GM18526 (cell line): ENCODE results near the gene TSTD2.

Source experiments
- POLR2A ChIP-seq: IDR thresholded peaks from 3 replicates; pipeline ENCODE4 v1.6.1; 2011; ENCODE audit not compliant: insufficient read length; ENCODE audit errors: extremely low read depth

TSTD2 gene

DNA sequence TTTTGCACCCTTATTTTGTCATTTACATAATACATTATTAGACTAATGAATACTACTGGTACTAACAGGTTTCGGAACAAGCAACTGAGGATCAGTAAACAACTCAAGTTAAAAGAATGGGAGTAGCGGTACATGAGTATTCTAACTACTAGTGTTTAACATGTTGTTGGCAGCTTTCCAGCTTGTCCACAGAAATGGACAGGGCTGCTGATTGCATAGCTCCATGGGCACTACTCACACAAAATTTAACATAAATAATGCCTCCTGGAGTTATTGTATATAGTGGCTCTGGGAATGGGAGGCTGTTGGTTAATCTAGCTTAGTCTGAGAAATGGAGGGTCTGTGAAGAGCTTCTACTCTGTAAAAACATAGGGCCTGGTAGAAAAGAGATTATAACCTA is 7.2 kb upstream of the TSTD2 start:
- TF ChIP-seq POLR2A = no peak

DNA sequence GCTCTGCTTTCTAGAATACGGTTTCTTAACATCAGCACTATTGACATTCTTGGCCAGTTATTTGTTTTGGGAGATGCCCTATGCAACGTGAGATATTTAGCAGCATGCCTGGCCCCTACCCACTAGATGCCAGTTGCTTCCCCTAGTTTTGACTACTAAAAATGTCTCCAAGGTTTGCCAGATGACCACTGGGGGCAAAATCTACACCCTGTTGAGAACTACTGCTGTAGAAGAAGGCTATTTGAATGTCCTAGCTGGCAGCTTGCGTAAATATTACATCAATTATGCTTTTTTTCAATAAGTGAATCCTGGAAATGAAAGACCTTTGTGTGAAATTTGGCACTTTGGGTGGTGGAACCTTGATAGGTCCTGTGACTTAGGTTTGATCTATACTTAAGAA is 5.5 kb upstream of the TSTD2 start:
- TF ChIP-seq POLR2A = no peak

DNA sequence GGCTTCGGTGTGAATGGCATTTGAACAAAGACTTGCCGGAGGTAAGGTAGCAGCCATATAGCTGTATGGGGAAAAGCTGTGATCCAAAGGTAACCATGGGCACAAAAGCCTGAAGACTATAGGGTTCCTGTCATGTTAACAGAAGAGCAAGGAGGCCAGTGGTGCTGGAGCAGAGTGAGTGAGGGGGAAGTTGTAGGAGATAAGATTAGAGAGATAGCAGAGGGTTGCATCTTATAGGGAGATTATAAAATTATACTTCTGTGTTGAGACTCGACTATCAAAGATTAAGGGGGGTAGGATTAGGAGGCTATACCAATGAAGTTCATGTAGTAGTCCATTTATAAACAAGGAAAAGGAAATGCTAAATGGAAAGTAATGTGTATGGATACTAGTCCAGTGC is 3.7 kb upstream of the TSTD2 start:
- TF ChIP-seq POLR2A = no peak

DNA sequence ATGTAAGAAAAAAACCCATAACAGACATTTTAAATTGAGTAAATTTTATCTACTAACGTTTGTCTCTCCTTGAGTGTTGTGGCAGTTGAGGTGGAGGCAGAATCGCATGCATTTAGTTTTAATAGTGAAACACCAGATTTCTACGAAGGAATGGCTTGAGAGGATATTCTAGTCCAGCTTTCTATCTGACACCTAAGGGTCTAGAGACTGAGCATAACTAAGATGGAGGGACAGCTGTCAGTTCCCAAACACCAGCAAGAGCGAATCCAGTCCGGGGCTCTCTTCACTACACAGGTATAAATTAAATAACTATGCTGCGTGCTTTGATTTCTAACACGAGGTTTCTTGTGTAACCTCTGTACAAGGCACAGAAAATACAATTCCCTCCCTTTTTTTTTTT is 1.9 kb upstream of the TSTD2 start:
- no peak for TF ChIP-seq POLR2A

DNA sequence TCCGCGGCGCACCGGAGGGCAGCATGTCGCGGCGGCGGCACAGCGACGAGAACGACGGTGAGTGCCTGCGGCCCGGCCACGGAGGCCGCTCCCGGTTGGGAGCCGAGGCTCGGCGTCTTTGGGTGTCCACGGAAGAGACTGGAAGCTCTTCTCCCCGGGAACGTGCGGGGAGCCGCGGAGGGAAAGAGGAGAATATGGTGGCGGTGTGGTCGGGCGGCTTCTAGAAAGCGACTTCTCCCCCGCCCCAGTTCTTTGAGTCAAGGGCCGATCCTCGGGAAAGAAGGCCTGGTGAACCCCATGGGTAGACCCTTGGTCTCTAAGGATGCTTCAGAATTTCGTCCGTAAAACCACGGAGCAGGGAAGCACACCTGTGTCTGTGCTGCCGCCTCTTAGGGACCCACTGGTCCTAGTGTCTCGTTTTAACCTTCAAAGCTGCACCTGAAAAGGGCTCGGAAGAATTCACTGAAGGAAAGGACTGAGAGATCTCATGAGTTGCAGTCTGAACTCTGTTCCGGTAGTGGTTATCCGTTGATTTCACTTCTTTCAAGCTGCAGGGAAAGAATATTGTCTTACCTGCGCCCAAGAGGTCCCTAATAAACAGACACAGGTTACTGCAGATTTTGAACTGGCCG is 807 bp upstream of the TSTD2 start:
- TF ChIP-seq POLR2A = no peak

DNA sequence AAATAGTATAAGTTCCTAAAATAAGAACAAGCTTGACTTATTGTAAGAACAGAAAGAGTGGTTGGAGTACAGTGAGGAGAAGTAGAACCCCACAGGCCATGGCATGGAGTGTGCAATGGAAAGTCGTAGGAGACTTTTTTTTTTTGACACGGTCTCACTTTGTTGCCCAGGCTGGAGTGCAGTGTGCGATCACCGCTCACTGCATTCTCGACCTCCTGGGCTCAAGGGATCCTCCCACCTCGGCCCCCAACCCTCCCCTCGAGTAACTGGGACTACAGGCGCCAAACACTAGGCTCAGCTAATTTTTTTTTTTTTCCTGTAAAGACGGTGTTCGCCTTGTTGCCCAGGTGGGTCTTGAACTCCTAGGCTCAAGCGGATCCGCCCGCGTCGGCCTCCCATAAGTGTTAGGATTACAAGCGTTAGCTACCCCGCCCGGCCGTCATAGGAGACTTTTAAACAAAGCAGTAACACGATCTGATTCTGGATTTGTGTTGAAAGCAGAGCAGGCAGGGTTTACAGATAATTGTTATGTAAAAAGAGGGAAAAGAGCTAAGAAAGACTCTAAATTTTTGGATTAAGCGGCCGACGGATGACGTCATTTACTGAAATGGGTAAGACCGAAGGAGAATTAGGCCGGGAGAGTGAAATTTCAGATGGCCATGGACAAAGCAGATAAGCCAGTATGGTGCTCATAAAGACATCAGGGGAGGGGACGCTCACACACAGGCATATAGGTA is 752 bp downstream of the TSTD2 start:
- TF ChIP-seq POLR2A = no peak

DNA sequence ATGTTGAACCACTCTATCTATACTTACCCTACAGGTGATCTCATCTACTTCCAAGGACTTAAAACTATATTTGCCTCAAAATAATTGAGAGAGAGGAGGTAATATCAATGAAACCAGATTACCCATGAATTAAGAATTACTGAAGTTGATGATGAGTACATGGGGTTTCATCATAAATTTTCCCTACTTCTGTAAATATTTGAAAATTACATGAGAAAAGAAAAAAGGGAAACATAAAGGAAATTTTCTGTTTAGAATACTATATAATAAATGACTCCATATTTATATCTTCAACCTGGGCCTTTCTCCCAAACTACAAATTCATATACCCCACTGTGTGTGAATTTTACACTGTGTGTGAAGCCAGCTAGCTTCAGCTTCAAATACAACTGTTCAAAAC is 2.6 kb downstream of the TSTD2 start:
- TF ChIP-seq POLR2A = no peak

DNA sequence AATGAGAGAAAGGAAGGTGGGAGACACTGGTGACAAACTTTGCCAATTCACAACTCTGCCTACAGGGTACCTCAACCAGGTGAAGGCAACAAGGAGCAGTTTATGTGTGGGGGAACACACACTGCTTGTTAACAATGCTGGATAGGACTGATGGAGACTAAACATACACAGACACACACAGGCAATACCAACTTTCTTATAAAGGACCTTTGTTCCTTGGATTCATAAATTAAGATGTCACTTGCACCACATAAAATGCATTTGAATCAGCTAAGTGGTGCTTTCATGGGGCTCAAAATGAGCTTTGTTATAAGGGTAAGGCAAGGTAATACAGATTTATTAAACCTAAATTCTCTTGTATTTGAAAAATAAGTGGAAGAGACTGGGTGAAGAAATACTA is 4.0 kb downstream of the TSTD2 start:
- no peak for TF ChIP-seq POLR2A

DNA sequence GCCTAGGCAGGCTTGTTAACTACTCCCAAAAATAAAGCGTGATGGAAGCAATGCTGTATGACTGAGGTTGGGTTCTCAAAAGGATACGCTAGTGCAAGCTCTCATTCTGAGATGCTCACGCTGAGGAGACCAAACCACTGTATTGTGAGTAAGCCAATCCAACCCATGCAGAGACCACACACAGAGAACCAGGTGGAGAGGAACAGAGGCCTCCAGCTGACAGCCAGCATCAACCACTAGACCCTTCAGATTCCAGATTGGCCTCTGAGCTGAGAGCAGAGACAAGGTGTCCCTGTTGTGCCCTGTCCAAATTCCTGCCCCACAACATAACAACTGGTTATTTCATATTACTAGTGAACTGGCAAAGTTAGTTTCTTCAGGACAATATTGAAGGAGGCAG is 4.5 kb downstream of the TSTD2 start:
- no peak for TF ChIP-seq POLR2A

DNA sequence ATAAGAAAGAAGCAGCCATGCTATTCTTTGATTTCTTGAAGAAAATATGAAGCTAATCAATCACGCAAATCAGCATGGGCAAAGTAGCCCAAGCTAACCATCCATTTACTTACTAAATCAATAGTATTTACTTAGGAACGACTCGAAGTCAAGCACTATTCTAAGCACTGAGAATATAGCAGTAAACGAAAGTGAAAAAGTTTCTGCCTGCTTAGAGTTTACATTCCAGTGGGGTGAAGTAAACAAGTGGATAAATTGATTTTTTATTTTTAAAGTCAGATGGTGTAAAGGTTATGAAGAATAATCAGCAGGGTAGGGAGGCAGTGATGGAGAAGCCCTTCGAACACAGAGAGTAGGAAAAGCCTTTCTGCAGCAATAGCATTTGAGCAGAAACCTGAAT is 5.5 kb downstream of the TSTD2 start:
- no peak for TF ChIP-seq POLR2A

DNA sequence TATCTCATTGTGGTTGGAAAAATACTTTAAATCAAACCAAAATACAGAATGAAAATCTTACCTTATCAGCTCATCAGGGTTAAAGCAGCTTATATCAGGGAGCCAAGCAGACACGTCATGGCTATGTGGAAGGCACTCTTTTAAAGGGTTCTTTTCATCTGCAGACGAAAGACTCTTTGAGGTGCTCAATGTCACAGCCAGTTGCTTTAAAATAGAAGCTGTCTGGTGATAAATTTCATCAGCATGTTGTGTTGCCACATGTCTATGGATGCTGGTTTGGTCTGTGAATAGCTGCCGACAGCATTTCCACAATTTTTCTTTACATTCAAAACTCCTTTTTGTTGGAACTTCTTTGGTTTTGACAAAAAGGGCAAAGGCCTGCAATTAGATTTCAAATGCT is 7.5 kb downstream of the TSTD2 start:
- TF ChIP-seq POLR2A = no peak

DNA sequence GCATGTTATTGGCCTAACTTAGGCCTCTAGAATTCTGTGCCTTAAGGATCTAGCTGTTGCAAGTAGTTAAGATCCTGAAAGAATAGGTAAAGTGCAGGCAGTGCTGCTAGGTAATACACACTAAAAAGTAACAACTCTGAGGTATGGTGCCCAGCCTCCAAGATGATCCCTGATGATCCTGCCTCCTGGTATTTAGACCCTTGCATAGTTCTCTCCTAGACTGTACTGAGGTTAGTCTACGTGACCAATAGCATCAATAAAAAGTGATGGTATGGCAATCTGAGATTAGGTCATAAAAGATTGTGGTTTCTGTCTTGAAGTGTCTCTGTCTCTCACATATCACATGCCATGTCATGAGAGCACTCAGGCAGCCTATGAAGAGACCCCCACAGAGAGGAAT is 9.2 kb downstream of the TSTD2 start:
- TF ChIP-seq POLR2A = no peak

DNA sequence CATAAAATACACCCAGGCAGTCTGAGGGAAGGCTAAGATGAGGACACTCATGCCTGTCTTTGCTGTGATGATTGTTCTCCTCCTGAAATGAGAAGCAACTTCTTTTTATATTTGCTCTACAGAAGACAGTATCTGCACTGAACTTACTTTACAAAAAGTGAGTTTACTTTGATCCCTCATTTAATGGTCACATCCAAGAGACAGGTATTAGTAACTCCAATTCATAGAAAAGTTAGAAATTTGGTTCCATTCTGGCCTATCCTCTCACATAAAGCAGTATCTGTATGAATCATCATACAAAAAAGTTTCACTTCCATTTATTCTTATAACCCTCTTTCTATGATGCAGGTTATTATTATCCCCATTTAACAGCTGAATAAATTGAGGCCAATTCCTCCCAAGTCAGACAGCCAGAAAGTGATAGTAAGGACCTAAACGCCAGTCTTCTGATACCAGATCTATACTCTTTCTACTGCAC is 15.2 kb downstream of the TSTD2 start:
- no peak for TF ChIP-seq POLR2A

DNA sequence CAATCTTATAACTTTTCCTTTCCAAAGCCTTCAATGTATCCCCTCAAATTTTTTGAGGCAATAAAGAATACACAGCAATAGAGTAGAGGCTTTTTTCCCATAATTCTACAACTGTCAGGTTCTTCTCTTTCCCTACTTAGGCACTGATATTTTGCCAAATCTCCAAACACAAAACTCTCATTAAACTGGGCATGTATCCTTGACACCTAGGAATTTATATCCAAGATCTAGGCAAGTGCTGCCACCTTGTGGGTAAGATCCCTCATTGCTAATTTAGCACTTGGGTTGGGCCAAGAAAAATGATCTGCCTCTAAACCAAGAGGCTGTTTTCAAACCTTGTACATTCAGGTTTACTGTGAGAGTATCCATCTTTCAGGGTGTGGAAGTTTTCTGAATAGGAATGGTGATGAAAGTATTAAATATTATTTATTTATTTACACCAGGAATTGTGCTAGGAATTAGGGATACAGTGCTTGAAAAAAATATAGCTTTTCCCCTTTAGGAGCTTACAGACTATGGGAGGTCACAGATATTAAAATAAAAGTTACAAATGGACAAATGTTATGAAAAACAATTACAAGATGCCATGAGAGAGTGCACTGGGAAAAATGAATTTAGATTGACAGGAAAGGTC is 17.6 kb downstream of the TSTD2 start:
- no peak for TF ChIP-seq POLR2A

DNA sequence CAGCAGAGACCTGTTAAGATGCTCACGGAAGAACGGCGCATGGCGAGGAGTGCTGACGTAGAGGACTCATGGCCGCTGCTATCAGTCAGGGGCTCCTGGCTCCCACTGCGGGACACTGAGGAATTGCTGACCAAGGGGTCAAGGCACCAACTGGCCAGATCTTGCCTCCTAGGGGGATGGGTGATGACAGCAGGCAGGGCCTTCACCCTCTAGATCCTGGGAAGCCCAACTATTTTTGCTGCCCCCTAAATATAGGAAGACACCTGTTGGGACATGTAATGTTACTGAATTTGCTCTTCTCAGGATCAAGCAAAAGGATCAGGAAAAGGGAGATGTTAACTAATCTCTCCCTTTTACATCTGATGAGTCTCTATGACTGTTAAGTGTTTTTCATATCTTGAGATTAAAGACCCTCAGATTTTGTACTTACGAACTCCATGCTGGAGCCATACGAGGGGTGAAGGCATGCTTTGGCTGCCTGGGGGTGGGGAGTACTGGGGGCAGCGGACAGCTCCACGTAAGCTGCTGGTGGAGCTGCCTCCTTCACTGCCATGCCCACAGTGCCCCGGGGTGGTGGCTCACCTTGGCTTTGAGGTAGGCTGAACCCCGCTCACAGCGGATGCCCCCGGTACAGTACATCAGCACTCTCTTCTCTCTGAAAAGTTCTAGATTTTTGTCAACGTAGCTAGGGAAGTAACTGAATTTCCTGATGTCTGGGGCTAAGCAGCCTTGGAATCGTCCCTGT is 28.1 kb downstream of the TSTD2 start:
- no peak for TF ChIP-seq POLR2A

DNA sequence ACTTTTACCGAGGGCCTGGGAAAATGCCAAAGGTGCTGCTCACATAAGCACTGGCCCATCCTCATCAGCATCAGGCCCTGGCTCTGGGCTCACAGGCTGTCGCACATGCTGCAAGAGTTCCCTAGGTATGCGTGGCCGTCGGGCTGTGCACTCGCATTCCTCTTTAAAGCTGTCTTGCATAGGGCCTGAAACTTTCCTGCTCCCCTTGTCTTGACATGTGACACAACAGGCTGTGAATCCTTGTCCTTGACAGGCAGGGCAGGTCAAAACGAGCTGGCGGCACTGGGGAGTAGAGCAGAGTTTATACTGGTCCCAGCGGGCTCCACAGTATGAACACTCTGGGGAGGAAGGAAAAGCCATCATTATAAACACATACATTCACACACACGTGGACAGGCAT is 30.7 kb downstream of the TSTD2 start:
- TF ChIP-seq POLR2A = no peak

DNA sequence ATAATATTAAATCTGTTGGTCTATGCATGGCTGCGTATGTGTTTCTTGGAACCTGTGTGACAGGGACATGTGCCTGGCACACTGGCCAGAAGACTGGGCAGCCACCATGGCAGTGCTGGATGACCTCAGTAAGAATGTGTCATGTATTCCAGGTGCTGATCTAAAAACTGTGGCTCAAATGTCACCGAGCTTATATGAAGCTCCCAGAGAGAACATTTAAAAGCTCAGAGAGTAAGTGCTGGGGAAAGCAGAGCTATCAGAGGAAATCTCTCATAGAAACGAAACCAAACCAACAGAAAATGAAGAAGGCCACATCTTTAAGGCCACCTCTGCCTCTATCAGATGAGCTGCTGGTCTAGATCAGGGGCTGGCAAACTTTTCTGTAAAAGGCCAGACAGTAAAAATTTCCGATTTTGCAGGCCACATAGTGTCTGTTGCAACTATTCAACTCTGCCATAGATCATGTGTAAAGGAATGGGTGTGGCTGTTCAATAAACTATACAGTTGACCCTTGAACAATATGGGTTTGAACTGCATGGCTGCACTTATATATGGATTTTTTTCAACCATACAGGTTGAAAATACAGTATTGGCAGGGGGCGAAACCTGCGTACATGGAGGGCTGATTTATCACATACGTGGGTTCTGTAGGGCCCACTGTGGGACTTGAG is 31.8 kb downstream of the TSTD2 start:
- no peak for TF ChIP-seq POLR2A
